GM21825 (cell line): ENCODE measurements around the gene PLSCR4.
A peak's percentile ranks its signal among the peaks of the same experiment; 100 is the strongest.

Source experiments
- ATAC-seq: cut with Tn5 transposase; IDR thresholded peaks from one replicate; pipeline ENCODE4 v1.9.1; 2021; ENCODE audit warnings: mild to moderate bottlenecking, moderate library complexity; ENCODE audit not compliant: unreplicated experiment

The PLSCR4 gene

DNA sequence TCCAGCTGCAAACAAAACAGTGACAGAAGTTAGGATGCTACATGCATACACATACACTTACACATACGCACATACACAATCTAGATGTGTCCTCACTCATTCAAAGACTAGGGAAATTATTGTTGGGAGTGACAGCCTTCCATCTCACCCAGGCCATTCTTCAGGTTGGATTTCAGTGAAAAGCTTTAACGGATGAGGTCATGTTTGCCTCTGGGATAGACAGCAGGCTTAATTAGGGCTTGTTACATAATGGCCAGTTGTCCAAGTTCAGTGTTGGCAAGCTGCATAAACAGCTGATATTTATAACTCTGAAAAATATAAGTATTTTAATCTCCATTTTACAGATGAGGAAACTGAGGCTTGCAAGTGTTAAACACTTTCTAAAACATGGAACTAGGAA lies 54.1 kb downstream of the PLSCR4 start:
- no peak for ATAC-seq

DNA sequence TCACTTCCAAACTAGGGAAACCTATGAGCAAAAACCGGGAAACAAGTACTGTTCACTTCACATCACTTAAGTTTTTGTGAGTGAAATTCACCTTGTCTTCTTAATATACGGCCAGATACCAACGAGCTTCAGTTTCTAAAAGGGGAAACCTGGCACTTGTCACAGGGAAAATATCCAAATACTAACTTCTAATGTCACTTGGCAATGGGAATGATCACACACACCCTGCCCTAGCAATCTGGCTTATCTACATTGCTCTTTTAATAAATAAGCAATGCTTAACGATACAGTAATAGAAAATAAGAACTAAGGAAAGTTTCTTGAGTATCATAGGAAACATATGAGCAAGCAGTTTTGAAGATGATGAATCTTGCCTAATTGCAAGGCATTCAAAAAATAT lies 55.3 kb downstream of the PLSCR4 start:
- ATAC-seq = no peak

DNA sequence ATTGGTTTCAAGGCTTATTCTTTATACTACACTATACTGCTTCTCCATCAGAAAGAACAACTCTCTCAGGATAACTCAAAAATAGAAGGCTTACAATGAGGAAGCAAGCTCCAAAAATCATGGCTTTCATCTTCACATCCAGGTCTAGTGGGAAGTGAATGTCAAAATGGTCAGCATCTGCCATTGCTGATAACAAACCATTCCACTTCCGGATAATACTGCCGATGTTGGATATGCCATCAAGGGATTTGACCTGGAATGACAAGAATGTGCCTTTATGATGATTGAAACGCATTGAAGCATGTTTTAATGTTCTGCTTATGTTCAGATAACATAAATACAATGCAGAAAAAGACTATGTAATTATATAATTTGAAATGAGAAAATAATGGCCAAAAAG lies 55.9 kb downstream of the PLSCR4 start:
- ATAC-seq = no peak

DNA sequence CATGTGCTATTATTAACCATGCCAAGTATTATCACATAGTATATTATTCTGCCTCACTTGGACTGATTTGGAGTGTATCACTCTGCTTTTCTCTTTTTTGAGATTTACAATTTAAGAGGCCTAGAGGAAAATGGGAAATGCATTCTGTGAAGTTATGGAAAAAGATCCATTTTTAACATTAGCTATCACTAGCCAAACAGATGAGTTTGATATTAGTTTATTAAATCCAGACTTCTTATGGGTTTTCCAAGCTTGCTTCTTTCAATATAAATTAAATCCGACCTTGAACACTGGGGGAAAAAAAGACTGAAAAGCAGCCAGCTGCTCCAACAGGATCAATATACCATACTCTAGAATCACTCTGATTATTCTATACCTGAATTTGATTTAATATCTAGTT lies 59.9 kb downstream of the PLSCR4 start:
- ATAC-seq = no peak

DNA sequence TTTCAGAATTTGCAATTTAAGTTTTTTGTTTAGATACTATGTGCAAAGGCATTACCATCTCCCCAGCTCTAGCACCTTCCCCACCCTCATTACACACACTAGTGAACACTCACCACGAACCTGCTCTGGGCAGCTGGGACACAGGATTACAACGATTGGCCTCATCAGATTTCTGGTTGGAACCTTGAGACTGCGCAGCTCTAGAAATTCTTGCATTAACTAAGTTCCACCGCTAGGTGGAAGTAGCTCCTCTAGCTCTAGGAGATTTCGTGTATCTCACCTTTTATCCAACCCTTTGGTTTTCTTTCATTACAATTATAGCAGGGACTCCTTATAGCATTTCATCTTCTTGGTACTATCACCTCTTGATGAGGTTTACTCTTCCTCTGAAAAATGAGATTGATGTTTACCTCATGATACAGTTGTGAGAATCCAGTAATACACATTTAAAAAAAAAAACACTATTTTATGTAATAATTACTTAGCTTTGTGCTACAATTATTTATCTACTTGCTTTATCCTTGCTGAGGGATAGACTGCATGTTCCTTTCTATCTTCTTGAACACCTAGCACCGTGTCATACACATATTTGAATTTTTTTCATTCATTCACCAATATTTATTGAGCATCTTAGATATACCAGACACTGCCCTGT lies 61.3 kb downstream of the PLSCR4 start:
- ATAC-seq = peak; percentile 91

DNA sequence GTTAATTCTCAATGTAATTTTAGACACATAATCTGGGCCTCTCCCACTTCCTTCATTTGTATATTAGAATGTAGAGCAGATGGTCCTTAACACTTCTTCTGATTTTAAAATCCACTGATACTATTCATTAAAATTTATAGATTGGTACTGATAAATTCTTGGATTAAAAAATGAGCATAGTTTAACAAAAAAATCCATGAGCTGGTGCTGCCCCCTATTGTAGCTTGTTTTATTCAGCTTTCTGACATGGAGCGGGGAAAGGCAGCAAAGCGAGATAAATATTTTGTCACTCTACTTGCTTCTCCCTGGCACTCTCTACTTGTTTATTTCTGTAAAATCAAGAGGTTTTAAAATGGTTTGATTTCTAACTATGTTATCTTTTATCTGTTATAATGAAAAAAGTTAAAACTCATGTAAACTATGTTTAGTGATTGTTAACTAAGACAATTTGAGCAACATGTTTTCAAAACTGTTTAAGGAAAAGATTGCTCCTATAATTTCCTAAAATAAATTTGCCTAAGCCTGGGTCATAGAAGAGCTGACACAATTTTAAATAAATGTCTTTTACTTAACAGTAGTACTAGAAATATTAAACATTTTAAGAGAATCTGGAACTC lies 63.5 kb downstream of the PLSCR4 start:
- ATAC-seq = no peak

DNA sequence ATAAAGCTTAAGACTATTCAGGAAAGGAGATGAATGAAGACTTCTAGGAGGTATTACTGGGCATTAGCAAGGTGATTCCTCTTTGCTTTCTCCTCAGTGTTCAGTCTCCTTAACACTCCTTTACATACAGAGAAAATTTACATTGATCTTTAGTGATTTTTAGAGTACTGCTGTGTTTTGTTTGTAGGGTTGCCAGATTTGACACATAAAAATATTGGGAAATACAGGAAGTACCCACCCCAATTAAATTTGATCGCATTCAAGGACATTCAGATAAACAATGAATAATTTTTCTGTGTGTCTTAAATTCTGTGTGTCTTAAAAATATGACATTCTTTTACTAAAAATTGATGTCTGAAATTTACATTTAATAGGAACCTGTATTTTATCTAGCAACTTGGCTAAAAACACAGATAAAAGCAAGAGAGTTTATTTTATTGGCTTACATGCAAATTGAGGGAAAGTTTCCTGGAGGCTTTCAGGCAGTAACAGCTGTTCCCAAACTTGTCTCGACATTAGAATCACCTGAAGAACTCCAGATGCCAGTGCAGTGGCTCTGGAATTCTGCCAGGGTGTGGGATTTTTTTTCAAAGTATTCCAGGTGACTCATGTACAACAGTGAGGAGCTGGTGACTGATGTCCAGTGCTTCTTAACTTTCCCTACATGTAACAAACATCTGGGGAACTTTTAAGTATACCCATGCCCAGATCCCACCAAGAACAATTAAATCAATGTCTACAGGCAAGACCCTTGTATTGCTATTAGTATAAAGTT lies 66.5 kb downstream of the PLSCR4 start:
- ATAC-seq = no peak

DNA sequence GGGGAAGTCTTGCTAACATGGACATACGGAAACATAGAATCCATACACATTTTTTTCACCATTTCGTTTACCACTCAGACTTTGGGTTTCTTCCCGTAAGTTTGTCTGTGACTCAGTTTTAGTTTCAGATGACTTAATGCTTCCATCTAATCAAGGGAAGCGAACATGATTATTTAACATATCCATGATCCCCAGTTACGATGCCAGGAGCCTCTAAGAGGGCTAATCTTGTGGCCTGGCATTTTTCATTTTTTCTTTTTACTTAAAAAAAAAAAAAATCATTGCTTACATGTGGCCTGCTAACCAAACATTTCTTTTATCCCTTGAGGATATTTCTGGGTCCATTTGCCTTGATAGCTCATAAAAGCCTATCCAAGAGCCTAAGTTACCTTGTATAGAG lies 69.7 kb downstream of the PLSCR4 start:
- no peak for ATAC-seq

DNA sequence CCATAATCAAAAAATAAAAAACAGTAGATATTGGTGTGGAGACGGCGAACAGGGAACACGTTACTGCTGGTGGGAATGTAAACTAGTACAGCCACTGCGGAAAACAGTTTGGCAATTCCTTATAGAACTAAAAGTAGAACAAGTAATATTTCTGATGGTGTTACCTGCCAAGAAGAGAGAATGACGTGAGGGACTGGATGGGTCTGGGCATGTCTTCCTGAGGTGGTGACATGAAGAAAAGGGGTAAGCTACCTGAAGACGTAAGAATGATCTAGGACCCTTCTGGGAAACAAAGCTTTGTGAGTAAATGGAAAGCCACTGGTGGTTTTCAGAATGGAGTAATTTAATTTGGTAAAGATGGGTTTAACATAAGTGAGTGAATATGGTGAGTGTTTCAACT lies 70.5 kb downstream of the PLSCR4 start:
- no peak for ATAC-seq

DNA sequence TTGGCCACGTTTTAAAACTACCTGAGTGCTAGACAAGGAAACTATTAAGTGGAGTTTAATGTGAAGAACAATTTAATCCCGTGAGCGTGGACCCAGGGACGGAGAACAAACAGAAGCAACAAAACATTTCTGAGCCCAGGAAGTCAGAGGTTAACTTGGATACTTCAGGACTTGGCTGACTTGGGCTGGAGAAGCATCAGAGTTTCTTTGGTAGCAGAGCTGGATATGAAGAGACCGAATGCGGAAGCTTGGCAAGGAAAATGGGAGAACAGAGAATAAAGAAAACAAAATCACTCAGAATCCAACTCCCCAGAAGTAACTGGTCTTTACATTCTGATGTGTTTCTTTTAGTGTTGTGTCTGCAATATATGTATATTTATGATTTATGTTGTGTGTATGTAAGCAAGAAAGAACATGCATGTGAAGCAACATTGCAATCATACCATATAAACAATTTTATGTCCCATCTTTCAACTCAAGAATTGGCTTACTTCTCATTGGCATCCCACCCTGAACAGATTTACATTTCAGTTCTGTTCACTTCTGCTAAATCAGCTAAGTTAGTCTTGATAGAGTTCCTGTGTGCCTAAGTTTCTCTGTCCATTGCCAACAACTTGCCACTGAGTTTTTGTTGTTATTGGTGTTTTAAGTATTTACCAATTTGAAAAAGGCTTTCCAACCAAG lies 72.8 kb downstream of the PLSCR4 start:
- no peak for ATAC-seq

DNA sequence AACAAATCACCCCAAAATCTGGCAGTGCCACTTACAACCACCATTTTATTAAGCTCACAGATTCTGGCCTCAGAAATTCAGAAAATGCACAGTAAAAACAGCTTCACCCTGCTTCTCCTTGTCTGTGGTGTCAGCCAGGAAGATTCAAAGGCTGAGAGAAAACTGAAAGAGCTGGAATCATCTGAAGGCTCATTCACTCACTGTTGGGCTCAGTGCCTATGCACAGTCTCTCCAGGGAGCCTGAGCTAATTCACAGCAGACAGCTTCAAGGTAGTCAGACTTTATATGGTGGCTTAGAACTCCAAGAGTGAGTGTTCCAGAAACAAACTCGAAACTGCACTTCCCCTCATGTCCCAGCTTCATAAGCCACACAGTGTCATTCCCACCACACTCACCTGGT lies 73.4 kb downstream of the PLSCR4 start:
- ATAC-seq = no peak

DNA sequence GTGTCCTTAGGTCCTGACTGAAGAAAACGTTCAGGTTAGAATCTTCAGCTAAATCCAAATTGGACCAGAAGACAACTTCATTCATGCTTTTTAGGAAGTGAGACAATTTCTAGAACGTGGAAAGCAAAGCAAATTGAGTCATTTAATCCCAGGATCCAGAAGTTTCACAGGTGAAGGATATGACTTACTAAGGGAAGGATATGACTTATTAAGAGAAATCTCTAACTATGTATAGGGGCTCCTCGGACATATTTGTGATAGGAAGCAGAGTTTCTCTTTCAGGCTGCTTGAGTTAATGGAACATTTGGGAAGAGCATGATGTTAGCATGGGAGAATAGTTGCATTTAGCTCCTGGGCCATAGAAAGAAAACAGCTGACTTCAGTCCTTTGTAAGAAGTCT lies 73.8 kb downstream of the PLSCR4 start:
- no peak for ATAC-seq

DNA sequence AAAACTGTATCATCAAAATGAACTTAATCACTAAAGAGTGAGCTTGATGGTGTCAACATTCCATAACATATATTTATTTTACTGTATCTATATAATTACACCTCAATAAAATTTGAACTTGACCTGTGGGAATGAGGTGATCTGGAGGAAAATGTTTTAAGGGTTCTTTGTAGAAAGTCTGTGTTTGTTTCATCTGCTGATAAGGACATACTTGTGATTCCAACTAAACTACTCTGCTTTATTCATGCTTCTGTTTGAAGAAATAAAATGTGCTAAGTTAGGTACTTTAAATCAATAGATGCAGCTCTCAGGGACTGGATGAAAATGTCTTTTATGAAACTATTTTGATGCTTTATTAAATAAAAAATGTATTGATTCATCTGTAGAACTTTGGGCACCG lies 78.3 kb downstream of the PLSCR4 start:
- ATAC-seq = no peak

DNA sequence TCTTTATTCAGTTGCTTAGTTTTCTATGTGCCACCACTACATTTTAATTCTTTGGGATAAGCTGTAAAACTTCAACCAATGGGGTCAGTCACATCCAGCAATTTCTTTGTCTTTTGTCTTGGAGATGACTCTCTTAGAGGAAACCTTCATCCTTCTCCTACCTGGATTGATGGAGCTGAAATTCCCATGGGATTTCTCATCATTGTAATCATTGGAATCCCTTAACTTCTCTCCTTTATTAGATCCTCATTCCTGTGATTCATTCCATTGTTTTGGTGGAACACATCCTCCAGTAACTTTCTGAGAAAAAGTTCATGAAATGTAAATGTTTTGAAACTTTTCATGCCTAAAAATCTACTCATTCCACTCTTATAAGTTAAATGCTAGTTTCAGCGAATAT lies 80.3 kb downstream of the PLSCR4 start:
- no peak for ATAC-seq

DNA sequence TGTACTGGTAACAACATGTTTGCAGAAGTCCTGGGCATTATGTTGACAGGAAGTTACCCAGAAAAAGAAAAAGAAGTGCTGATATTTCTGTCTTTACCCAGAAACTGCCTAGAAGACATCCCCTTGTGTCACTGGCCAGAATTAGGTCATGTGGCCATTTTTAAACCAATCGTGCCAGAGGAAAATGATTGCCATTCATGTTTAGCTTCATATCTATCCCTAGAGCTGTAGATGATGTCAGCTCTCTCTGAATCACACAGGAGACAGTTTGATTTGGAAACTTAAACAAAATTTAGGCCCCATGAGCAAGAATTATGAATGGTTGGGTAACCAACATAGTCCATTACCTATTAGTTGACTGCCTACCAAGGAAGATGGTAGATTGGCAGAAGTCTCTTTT lies 81.0 kb downstream of the PLSCR4 start:
- no peak for ATAC-seq

DNA sequence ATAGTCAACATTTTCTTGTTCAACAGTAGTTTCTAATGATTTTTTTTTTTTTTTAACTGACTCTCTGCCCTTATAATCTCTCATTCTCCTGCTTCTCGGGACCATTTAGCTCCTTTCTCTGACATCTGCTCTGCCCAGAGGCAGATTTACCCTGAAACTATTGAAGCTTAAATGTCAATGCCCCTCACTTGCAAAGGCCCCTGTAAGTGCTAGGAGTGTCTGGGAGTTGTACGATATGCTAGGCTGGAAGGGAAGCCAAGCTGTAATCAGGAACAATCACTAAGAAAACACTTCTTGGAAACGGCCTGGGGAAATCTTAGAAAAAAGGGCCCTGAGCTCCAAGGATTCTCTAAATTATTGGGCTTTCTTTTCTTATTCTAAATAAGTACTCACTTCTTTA lies 84.1 kb downstream of the PLSCR4 start:
- ATAC-seq = no peak

DNA sequence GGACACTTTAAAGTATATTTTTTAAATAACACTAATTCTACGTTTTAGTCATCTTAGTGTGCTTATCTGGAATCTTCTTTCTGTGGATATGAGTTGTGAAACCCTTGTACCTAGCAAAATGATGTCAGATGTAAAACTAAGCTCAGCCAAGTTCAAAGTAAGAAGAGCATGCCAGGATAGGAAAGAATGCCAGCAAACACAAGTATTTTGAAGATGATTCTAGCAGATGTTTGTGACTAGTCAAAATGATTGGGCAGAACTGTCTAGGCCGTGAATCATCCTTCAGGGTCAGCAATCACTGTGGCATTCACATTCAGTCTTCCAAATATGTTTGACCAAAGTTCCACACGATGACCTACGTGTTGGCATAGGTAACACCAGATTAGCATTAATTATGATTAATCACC lies 84.5 kb downstream of the PLSCR4 start:
- no peak for ATAC-seq

DNA sequence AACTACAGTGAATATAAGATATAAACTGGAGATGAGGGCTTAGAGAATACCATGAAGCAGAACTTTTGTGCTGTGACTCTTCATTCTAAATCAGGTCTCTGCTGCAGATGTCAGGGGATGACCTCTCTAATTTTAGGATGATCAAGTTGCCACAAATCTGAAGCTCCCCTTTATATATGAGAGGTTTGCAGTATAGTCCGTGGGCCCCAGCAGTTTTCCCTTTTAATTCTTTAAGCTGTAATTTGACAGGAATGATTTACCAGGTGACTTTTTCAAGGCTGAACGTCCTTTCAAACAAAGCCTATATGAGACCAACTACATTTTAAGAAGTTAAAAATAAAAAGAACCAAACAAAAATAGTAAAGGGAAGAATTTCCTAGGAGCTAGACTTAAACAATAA lies 85.0 kb downstream of the PLSCR4 start:
- ATAC-seq = no peak

DNA sequence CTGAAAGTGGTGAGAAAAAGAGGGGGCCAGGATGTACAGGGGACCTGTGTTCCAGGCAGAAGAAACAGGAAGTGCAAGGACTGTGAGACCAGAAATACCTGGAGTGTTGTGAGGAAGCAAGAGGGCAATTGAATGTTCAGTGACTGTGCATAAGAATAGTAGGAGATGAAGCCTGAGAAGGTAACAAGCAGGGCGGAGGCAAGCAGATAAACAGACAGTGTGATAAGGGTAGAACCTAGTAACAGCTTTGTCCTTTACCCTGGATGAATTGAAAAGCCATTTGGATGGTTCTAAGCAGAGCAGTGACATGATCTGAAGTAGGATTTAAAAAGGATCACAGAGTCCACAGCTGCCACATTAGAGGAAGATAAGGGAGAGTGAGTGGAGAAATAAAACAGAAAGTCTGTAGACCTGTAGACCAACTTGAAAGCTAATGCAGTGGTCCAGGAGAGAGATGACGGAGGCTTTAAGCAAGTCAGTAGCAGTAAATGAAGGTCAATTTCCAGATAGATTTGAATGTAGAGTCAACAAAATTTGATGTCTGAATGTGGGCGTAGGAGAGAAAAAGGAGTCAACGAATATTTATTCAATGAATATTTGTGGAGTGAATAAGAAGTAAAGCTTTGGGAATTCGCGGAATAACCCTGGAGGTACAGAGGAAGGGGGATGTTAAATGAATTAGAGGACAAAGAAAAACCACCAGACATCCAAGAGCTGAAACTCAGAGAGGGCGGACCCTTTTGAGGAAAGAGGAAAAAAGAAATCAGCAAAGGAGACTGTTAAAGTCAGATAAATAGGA lies 85.7 kb downstream of the PLSCR4 start:
- no peak for ATAC-seq

DNA sequence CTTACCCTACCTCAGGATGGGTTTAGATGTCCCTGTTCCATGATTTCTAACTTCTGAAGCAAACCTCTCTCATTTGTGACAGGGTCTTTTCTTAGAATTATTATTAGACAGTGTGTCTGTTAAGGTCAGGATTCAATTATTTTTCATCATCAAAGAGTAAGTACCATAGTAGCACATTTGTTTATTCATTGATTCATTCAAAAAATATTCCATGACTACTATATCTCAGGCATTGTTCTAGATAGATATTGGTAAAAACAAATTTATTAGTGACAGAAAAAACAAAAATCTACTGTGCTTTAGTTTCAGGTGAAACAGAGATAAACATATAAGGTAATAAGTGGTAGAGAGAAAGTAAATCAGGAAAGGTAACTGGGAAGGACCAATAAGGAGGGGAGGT lies 86.4 kb downstream of the PLSCR4 start:
- ATAC-seq = no peak

DNA sequence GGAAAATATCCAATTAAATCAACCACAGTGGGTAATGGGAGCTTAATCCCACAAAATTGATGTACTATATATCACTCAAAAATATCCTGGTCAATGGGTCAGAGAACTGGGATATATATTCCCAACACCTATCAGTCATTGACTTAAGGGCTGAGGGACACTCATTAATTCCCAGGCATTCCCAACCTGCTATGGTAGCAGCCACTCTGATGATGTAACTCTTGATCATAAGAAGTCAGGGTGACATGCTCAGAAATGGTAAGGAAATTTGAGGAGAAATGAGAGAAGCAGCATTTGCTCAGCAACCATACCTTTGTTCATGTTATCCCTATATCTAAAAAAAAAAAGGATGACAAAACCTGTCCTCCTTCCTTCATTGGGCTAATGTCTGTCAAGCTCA lies 86.8 kb downstream of the PLSCR4 start:
- ATAC-seq = no peak
